Keratinocyte (primary cell): ENCODE results near the gene TBRG4. TPM values are rescaled to one million over a fixed set of nuclear protein-coding genes. Genes with fewer than 3 reads are reported as not detected.

Experiments
- DNase-seq: peaks from one replicate; pipeline ENCODE4 v3.0.0-alpha.2; 2011; ENCODE audit warnings: low read depth, missing footprints, low spot score
- FAIRE-seq: peaks from 2 replicates; lab custom pipeline; 2011; peaks lifted over from hg19 to GRCh38; lab: Jason Lieb, UNC
- H2AFZ ChIP-seq: 2 replicates; pipeline ENCODE4 v1.6.0; 2012; ENCODE audit warnings: low read length, control low read depth, inconsistent platforms; ENCODE audit not compliant: control insufficient read depth
- H3K27ac ChIP-seq: 2 replicates; pipeline ENCODE4 v1.5.1; 2011; ENCODE audit warnings: low read length; ENCODE audit not compliant: control insufficient read depth, insufficient read depth
- H3K27me3 ChIP-seq: 3 replicates; pipeline ENCODE4 v1.6.0; 2011; ENCODE audit warnings: low read length; ENCODE audit not compliant: control insufficient read depth, insufficient read depth; ENCODE audit errors: extremely low read depth
- H3K36me3 ChIP-seq, 2 experiments: 2 replicates in 1 of 2; 3 replicates in 1 of 2; pipeline ENCODE4 v1.5.1; 2011; ENCODE audit warnings: low read length in 2 of 2, mild to moderate bottlenecking in 1 of 2; ENCODE audit not compliant: control insufficient read depth in 2 of 2, insufficient read depth in 2 of 2; ENCODE audit errors: extremely low read depth in 1 of 2
- H3K4me1 ChIP-seq: 3 replicates; pipeline ENCODE4 v1.5.1; 2011; ENCODE audit warnings: low read length; ENCODE audit not compliant: control insufficient read depth, insufficient read depth; ENCODE audit errors: extremely low read depth
- H3K4me2 ChIP-seq: 3 replicates; pipeline ENCODE4 v1.6.0; 2011; ENCODE audit warnings: low read depth, low read length; ENCODE audit not compliant: control insufficient read depth, insufficient read depth; ENCODE audit errors: extremely low read depth
- H3K4me3 ChIP-seq, 3 experiments: fragments of 200-600 bp in 1 of 3; sonication (generic) in 1 of 3; 2 replicates in 2 of 3; 3 replicates in 1 of 3; pipeline ENCODE4 v1.5.1; 2011 to 2016; ENCODE audit warnings: low read length in 3 of 3, mild to moderate bottlenecking in 3 of 3, control low read depth in 2 of 3, inconsistent platforms in 1 of 3, low read depth in 1 of 3, mixed read lengths in 1 of 3, mixed run types in 1 of 3, moderate library complexity in 1 of 3; ENCODE audit not compliant: control insufficient read depth in 2 of 3, insufficient read depth in 2 of 3; ENCODE audit errors: extremely low read depth in 1 of 3
- H3K79me2 ChIP-seq: 2 replicates; pipeline ENCODE4 v1.6.0; 2012; ENCODE audit warnings: low read length; ENCODE audit not compliant: control insufficient read depth, insufficient read depth
- H3K9ac ChIP-seq: 3 replicates; pipeline ENCODE4 v1.6.0; 2011; ENCODE audit warnings: low read length; ENCODE audit not compliant: control insufficient read depth, insufficient read depth; ENCODE audit errors: extremely low read depth
- H3K9me1 ChIP-seq: 3 replicates; pipeline ENCODE4 v1.6.0; 2011; ENCODE audit warnings: low read length; ENCODE audit not compliant: control insufficient read depth, insufficient read depth; ENCODE audit errors: extremely low read depth
- H3K9me3 ChIP-seq: 2 replicates; pipeline ENCODE4 v1.5.1; 2012; ENCODE audit warnings: low read depth, low read length; ENCODE audit not compliant: control insufficient read depth
- H4K20me1 ChIP-seq: 3 replicates; pipeline ENCODE4 v1.6.0; 2011; ENCODE audit warnings: low read length; ENCODE audit not compliant: control insufficient read depth, insufficient read depth; ENCODE audit errors: extremely low read depth
- EZH2 ChIP-seq: IDR thresholded peaks from one replicate; pipeline ENCODE4 v1.6.1; 2012; ENCODE audit warnings: inconsistent platforms, mild to moderate bottlenecking, low read length, moderate library complexity
- dilution Hi-C: fragments of 300-500 bp; cut with MboI; formaldehyde crosslinking; loops from one replicate; pipeline ENCODE4 v1.7.0; 2020; ENCODE audit warnings: low sequenced_read_pairs; ENCODE audit not compliant: extremely low pct_ligation_motif_present
- polyA plus RNA-seq, 5 experiments: library from polyadenylated mRNA; depleted of rRNA in 3 of 5; stranded (reverse) in 3 of 5; stranded (forward) in 1 of 5; unstranded in 1 of 5; fragments of >200 nt; gene quantifications; 1 replicate in 1 of 5; 2 replicates in 3 of 5; 3 replicates in 1 of 5; pipeline versions ENCODE4 v1.2.1 to v1.2.3, GENCODE V29; 2011 to 2012; ENCODE audit warnings: missing spikeins in 2 of 5, low read depth in 1 of 5, low replicate concordance in 1 of 5
- TF ChIP-seq, protein P1 (sequence below), 3 experiments: IDR thresholded peaks in 1 of 3; conservative IDR thresholded peaks in 1 of 3; optimal IDR thresholded peaks in 1 of 3; 2 replicates in 2 of 3; 3 replicates in 1 of 3; pipeline versions ENCODE3 to v1.5.1; 2011; ENCODE audit warnings: low read length in 3 of 3, mild to moderate bottlenecking in 3 of 3, moderate library complexity in 2 of 3, control low read depth in 1 of 3, inconsistent platforms in 1 of 3; ENCODE audit not compliant: insufficient read depth in 2 of 3; ENCODE audit errors: extremely low read depth in 1 of 3

Gene TBRG4
- polyA plus RNA-seq, 1 donor (not counting 4 experiments of a cell fraction or from before 2014, with no cell fraction given) = 90.5 TPM

DNA sequence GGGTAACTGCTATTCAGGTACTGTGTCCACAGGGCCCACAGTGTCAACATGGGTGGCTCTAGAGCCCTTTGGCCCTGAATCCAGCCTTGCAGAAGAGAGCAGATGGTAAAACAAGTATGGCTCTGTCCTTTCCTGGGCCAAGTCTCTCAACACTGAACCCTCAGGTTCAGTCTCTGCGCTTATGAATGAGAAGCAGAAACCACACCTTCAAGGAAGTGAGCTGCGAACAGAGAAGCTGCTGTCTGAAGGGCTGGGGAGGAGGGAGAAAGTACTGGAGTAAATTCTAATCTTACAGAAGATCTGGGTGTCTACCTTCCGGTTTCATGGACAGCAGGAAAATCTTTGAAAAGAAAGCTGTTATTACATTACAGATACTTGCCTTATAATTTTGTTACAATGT lies 4.1 kb downstream of the TBRG4 start:
- H3K4me1 ChIP-seq = peaks cover 17% of the 10 kb centered on the region
- H3K4me3 ChIP-seq = no peak overlapping the region
- H3K27ac ChIP-seq = no peak overlapping the region
- H3K9me1 ChIP-seq = no peaks in the 10 kb centered on the region
- peaks cover 51 to 67% of the 10 kb centered on the region in 2 experiments for H3K36me3 ChIP-seq
- peaks cover 84% of the 10 kb centered on the region for H3K79me2 ChIP-seq
- FAIRE-seq (no peak), DNase-seq (no peak)
- no peak overlapping the region for H3K4me2 ChIP-seq
- no peaks in the 10 kb centered on the region for H3K9me3 ChIP-seq
- TF ChIP-seq, protein P1, sequence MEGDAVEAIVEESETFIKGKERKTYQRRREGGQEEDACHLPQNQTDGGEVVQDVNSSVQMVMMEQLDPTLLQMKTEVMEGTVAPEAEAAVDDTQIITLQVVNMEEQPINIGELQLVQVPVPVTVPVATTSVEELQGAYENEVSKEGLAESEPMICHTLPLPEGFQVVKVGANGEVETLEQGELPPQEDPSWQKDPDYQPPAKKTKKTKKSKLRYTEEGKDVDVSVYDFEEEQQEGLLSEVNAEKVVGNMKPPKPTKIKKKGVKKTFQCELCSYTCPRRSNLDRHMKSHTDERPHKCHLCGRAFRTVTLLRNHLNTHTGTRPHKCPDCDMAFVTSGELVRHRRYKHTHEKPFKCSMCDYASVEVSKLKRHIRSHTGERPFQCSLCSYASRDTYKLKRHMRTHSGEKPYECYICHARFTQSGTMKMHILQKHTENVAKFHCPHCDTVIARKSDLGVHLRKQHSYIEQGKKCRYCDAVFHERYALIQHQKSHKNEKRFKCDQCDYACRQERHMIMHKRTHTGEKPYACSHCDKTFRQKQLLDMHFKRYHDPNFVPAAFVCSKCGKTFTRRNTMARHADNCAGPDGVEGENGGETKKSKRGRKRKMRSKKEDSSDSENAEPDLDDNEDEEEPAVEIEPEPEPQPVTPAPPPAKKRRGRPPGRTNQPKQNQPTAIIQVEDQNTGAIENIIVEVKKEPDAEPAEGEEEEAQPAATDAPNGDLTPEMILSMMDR (optimal IDR thresholded peaks at IDR 0.05 in 1 of 3, IDR thresholded peaks at IDR 0.05 in 1 of 3, conservative IDR thresholded peaks at IDR 0.05 in 1 of 3; ENCODE audit: extremely low read depth in 1 of 3, insufficient read depth in 2 of 3, low read length in 3 of 3) = no peak
- TF ChIP-seq EZH2 = no peak
- peaks cover 9% of the 10 kb centered on the region for H4K20me1 ChIP-seq
- no peak overlapping the region for H3K9ac ChIP-seq
- H3K27me3 ChIP-seq = no peaks in the 10 kb centered on the region
- H2AFZ ChIP-seq = no peak overlapping the region
- dilution Hi-C loops = no loop called here

DNA sequence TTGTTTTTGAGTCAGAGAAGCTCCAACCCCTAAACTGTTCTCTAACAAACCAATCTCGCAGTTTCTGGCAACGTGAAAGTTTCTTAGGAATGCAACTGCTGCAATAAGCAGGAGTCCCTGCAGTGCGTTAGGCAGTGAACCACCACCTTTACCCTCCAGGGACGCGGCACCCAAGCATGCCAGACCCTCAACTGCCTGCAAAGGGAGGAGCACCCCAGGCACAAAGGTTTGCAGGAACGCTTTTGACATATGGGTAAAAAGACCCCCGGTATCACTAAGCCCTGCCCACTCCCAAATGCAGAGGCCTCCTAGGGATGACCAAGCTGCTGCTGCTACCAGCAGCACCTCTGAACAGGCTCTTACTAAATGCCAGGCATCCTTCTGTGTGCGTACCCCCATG lies 4.7 kb downstream of the TBRG4 start:
- Histone ChIP-seq H3K27ac (no peak overlapping the region), H3K9me1 (no peaks in the 10 kb centered on the region), H3K79me2 (peaks cover 85% of the 10 kb centered on the region), H3K4me2 (no peak overlapping the region), H3K9me3 (no peaks in the 10 kb centered on the region), H3K36me3 (peaks cover 55 to 72% of the 10 kb centered on the region in 2 experiments), H4K20me1 (peaks cover 9% of the 10 kb centered on the region), H3K9ac (no peak overlapping the region), H3K4me1 (peaks cover 17% of the 10 kb centered on the region), H3K4me3 (no peak overlapping the region), H2AFZ (no peak overlapping the region), H3K27me3 (no peaks in the 10 kb centered on the region)
- TF ChIP-seq, protein P1 (optimal IDR thresholded peaks at IDR 0.05 in 1 of 3, IDR thresholded peaks at IDR 0.05 in 1 of 3, conservative IDR thresholded peaks at IDR 0.05 in 1 of 3; ENCODE audit: extremely low read depth in 1 of 3, insufficient read depth in 2 of 3, low read length in 3 of 3) = no peak
- TF ChIP-seq EZH2 = no peak
- FAIRE-seq (no peak), DNase-seq (no peak)
- dilution Hi-C loops = no loop called here
